Left kidney (tissue), 8 donors: Measurements from ENCODE around the gene LGALS1. TPM values are rescaled to one million over a fixed set of nuclear protein-coding genes. Genes with fewer than 3 reads are reported as not detected.

Experiments
- DNase-seq: peaks from one replicate; pipeline ENCODE4 v3.0.0-alpha.2; 2013
- long read RNA-seq, 8 donors: transcript quantifications; one replicate each; lab custom pipeline, GENCODE V29; 2026
- polyA plus RNA-seq: library from polyadenylated mRNA; unstranded; fragments of 120-200 nt; gene quantifications from one replicate; pipeline ENCODE4 v1.2.1, GENCODE V29; 2013; ENCODE audit not compliant: insufficient read length

The LGALS1 gene
- polyA plus RNA-seq, result 326 TPM
- long read RNA-seq, donor 1, transcript LGALS1-201 (4 exons, 560 nt), result major isoform, 285 of 411 reads
- long read RNA-seq, donor 1, partial matches to known transcripts, result 96 of 411 reads
- long read RNA-seq, donor 1, other reads (novel, unspliced or antisense), result 25 of 411 reads
- long read RNA-seq, donor 2, transcript LGALS1-201 (4 exons, 560 nt), result major isoform, 300 of 345 reads
- long read RNA-seq, donor 2, partial matches to known transcripts, result 30 of 345 reads
- long read RNA-seq, donor 2, other reads (novel, unspliced or antisense), result 15 of 345 reads
- long read RNA-seq, donor 3, transcript LGALS1-201 (4 exons, 560 nt), result major isoform, 258 of 323 reads
- long read RNA-seq, donor 3, partial matches to known transcripts, result 51 of 323 reads
- long read RNA-seq, donor 3, other reads (novel, unspliced or antisense), result 10 of 323 reads
- long read RNA-seq, donor 4, transcript LGALS1-201 (4 exons, 560 nt), result major isoform, 93 of 133 reads
- long read RNA-seq, donor 4, partial matches to known transcripts, result 39 of 133 reads
- long read RNA-seq, donor 4, other reads (novel, unspliced or antisense), result 0 of 133 reads
- long read RNA-seq, donor 5, transcript LGALS1-201 (4 exons, 560 nt), result major isoform, 722 of 920 reads
- long read RNA-seq, donor 5, partial matches to known transcripts, result 142 of 920 reads
- long read RNA-seq, donor 5, other reads (novel, unspliced or antisense), result 52 of 920 reads
- long read RNA-seq, donor 6, transcript LGALS1-201 (4 exons, 560 nt), result major isoform, 408 of 606 reads
- long read RNA-seq, donor 6, partial matches to known transcripts, result 164 of 606 reads
- long read RNA-seq, donor 6, other reads (novel, unspliced or antisense), result 30 of 606 reads
- long read RNA-seq, donor 7, transcript LGALS1-201 (4 exons, 560 nt), result major isoform, 476 of 603 reads
- long read RNA-seq, donor 7, partial matches to known transcripts, result 87 of 603 reads
- long read RNA-seq, donor 7, other reads (novel, unspliced or antisense), result 35 of 603 reads
- long read RNA-seq, donor 8, transcript LGALS1-201 (4 exons, 560 nt), result major isoform, 113 of 136 reads
- long read RNA-seq, donor 8, partial matches to known transcripts, result 23 of 136 reads
- long read RNA-seq, donor 8, other reads (novel, unspliced or antisense), result 0 of 136 reads

- peak; percentile 78 for DNase-seq
Measured at GRCh38 chr22:37674951-37675929, at the start of gene LGALS1. TSS of gene LGALS1 (plus strand) at chr22:37675636. CDS start at chr22:37675703, 67 bp downstream.

GRCh38 chr22:37625737-37626136 lies 49.7 kb upstream of the LGALS1 start:
- no peak for DNase-seq

- DNase-seq, result no peak
Measured at GRCh38 chr22:37626144-37626543, 49.3 kb upstream of the LGALS1 start.

- no peak for DNase-seq
Measured at GRCh38 chr22:37626556-37627075, 48.8 kb upstream of the LGALS1 start.

DNA sequence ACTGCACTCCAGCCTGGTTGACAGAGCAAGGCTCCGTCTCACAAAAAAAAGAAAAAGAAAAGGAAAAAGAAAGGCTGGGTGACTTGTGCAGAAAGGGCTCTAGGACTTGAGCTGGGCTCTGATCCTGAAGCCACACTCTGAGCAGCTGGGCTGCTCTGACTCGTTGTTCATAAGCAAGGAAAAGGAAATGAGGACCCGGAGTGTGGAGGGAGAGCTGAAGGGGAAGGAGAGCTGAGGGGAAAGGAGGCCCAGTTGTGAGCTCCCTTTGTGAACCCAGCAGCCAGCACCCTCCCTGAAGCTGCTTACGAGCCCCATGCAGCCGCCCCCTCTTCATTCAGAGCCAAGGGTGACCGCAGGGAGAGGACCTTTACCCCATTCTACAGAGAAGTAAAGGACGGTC lies 48.3 kb upstream of the LGALS1 start:
- DNase-seq, result no peak

DNA sequence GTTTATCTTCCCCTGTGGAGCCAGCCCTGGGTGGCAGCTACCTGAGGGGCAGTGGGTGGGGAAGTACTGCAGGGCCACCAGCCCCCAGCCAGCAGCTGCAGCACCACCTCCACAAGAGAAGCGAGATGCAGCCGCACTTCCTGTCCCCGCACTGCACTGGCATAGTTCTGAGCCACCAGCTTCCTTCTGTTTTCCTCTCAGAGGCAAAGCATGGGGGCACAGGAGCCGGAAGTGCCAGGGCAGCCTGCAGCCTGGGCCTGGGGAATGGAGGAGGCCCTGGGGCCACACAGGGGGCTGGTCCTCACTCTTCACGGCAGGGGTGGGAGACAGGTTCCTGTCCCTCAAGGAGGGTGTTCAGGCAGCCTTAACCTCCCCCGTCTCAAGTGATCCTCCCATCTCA lies 47.9 kb upstream of the LGALS1 start:
- DNase-seq, result no peak

- DNase-seq, result no peak
Measured at GRCh38 chr22:37628830-37629229, 46.6 kb upstream of the LGALS1 start.

DNA sequence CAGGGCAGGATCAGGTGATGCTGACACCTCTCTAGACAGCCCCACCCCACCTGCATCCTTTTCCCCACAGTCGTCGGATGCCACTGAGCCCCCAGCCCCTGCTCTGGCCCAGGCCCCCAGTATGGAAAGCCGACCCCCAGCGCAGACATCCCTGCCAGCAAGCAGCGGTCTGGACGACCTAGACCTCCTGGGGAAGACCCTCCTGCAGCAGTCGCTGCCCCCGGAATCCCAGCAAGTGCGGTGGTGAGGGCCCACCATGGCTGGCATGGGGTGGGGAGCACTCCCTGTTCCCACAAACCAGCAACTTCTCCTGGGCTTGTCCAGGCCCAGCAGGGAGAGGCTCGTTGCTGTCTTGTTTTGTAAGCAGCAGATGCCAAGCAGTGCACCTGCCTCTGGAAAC lies 45.5 kb upstream of the LGALS1 start:
- DNase-seq, result no peak

- no peak for DNase-seq
Measured at GRCh38 chr22:37630839-37631435, 44.5 kb upstream of the LGALS1 start.

- no peak for DNase-seq
Measured at GRCh38 chr22:37631448-37632173, 43.8 kb upstream of the LGALS1 start.

DNA sequence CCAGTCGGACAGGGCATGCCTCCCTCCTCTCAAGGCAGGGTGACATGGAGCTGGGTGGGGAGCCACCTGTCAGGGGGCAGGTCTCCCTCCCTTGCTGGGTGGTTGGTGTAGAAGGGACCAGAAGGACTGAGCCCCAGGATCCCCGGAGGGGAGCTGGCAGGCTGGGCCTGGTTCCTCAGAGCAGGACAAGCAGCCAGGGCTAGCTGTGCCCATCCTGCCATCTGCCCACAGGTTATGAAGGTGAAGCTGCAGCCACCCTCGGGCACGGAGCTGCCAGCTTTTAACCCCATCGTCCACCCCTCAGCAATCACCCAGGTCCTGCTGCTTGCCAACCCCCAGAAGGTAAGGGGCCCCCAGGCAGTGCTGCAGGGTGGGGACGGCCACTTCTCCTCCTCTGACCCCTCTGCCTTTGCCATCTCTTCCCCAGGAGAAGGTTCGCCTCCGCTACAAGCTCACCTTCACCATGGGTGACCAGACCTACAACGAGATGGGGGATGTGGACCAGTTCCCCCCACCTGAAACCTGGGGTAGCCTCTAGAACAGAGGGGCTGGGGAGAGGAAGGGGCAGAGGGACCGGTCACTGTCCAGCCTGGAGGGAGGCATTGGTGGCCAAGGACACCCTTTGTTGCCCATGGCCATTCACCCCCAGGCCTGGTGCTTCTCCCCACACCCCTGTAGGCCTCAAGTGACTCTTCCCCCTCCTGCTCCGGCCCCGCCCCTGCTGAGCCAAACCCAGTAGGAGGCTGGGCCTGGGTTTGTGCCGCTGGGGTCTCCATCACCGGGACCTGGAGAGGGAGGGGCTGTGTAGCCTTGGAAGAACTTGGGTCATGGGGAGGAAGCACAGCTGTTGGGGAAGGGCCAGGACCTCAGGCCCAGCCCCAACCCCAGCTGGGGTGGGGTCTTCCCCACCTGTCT lies 43.0 kb upstream of the LGALS1 start:
- no peak for DNase-seq

GRCh38 chr22:37633089-37633624 lies 42.3 kb upstream of the LGALS1 start:
- DNase-seq, result no peak

DNA sequence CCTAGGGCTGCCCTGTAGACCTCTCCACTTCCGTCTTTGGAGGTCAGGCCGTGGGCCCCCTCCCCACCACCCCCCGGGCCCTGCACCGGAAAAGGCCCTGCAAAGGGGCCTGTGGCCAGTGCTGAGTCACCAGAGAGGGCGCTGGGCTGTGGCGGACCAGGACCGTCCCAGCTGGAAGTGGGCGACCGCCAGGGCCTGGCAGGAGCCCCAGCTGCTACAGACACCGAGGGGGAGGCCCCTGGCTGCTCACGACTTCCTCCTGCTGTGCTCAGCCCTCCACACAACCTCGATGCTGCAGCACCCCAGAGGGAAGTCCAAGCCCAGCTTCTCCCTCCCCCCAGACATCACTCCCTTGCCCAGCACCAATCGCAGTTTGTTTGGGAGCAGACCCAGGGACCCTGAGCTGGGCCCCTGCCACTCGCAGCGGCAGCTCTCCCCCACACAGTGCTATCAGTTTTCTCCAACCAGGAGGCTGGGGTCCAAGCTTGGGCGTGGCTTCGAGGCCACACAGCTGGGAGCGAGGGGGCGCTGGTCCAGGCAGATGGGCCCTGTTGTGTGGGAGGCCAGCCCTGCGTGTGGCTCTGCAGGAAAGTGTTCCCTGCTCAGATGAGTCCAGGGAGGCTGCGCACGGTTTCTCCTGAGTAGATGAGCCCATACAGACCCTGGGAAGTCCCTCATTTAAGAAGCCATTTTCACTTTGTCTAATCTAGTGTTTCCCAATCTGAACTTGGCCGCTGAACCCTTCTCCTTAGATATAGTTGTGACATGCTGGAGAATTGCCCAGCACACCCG lies 41.6 kb upstream of the LGALS1 start:
- DNase-seq, result peak; percentile 93

GRCh38 chr22:37634417-37634924 lies 41.0 kb upstream of the LGALS1 start:
- no peak for DNase-seq

- DNase-seq, result no peak
Measured at GRCh38 chr22:37635157-37635556, 40.3 kb upstream of the LGALS1 start.

GRCh38 chr22:37636186-37636948 lies 39.1 kb upstream of the LGALS1 start:
- DNase-seq, result no peak

- DNase-seq, result no peak
Measured at GRCh38 chr22:37636949-37637273, 38.5 kb upstream of the LGALS1 start.
